Body of pancreas (tissue), 4 donors: ENCODE results near the gene SETBP1.

Source experiments
- CTCF ChIP-seq, 7 experiments: fragments of 450-650 bp in 4 of 7; fragments of 200-600 bp in 3 of 7; sonication (generic) in 3 of 7; IDR thresholded peaks; one replicate each; pipeline ENCODE4 v1.5.1; 2016 to 2019; ENCODE audit warnings: antibody characterized with exemption in 7 of 7
- POLR2A ChIP-seq, 3 donors: fragments of 450-650 bp; IDR thresholded peaks; one replicate each; pipeline ENCODE4 v1.6.1; 2016; ENCODE audit warnings: antibody characterized with exemption in 3 of 3, mild to moderate bottlenecking in 2 of 3

- no peak for TF ChIP-seq POLR2A (IDR thresholded peaks at IDR 0.05)
- no peak for TF ChIP-seq CTCF (IDR thresholded peaks at IDR 0.05)
Observed at GRCh38 chr18:44852818-44853217, 172.1 kb downstream of the SETBP1 start.
